Endometrium (tissue), 2 donors: ENCODE measurements around the gene GBX1.

ENCODE experiments used
- FAIRE-seq: peaks from 2 replicates; lab custom pipeline; 2012; peaks lifted over from hg19 to GRCh38; lab: Jason Lieb, UNC
- donor health status: control.
- donor health status: control.

Gene GBX1

GRCh38 chr7:151193203-151193978 lies 25.9 kb upstream of the GBX1 start:
- no peak for FAIRE-seq

GRCh38 chr7:151192002-151192539 lies 24.6 kb upstream of the GBX1 start:
- FAIRE-seq = no peak

- FAIRE-seq = no peak
These were observed 24.1 kb upstream of the GBX1 start for GRCh38 chr7:151191544-151191943.

- no peak for FAIRE-seq
These were observed 21.5 kb upstream of the GBX1 start for GRCh38 chr7:151189038-151189437.

GRCh38 chr7:151188252-151188542 lies 20.7 kb upstream of the GBX1 start:
- FAIRE-seq = no peak

GRCh38 chr7:151187409-151188251 lies 20.1 kb upstream of the GBX1 start:
- FAIRE-seq = no peak

- no peak for FAIRE-seq
These were observed 19.3 kb upstream of the GBX1 start, which contains the start of gene ASB10 for GRCh38 chr7:151186640-151187408. TSS of gene ASB10 (minus strand) at chr7:151187250. CDS start at chr7:151187130, 120 bp downstream.

- no peak for FAIRE-seq
These were observed 18.5 kb upstream of the GBX1 start for GRCh38 chr7:151185762-151186639.

GRCh38 chr7:151181011-151181431 lies 13.5 kb upstream of the GBX1 start:
- no peak for FAIRE-seq

- no peak for FAIRE-seq
These were observed 12.5 kb upstream of the GBX1 start for GRCh38 chr7:151179946-151180345.

- FAIRE-seq = no peak
These were observed 11.9 kb upstream of the GBX1 start for GRCh38 chr7:151179287-151179860.

- no peak for FAIRE-seq
These were observed 11.3 kb upstream of the GBX1 start for GRCh38 chr7:151178831-151179230.

- FAIRE-seq = no peak
These were observed 10.7 kb upstream of the GBX1 start for GRCh38 chr7:151178236-151178635.

GRCh38 chr7:151177310-151177709 lies 9.8 kb upstream of the GBX1 start:
- no peak for FAIRE-seq

GRCh38 chr7:151176401-151176800 lies 8.9 kb upstream of the GBX1 start:
- FAIRE-seq = no peak

- no peak for FAIRE-seq
These were observed 8.4 kb upstream of the GBX1 start for GRCh38 chr7:151175793-151176311.

- FAIRE-seq = no peak
These were observed 7.7 kb upstream of the GBX1 start for GRCh38 chr7:151175047-151175792.

GRCh38 chr7:151174246-151175046 lies 7.0 kb upstream of the GBX1 start:
- FAIRE-seq = no peak
